Amniotic stem cell (primary cell): Measurements from ENCODE around the gene GC.
"Not testable (repeated sequence)": the region's sequence is repeated elsewhere in the genome, so short reads cannot be mapped to it uniquely, and the experiment has no call there.

Experiments used
- DNase-seq: peaks from one replicate; lab custom pipeline; 2025; lab: John Stamatoyannopoulos, UW

Gene GC

GRCh38 chr4:71783972-71784371 lies at the start of gene GC:
TSS of gene GC (minus strand) at chr4:71784079. CDS start at chr4:71784018, 61 bp downstream.
- no peak for DNase-seq

- no peak for DNase-seq
Observed at GRCh38 chr4:71833232-71833900, 49.5 kb upstream of the GC start.

- DNase-seq, result no peak
Observed at GRCh38 chr4:71832049-71832448, 48.2 kb upstream of the GC start.

GRCh38 chr4:71830497-71831190 lies 46.8 kb upstream of the GC start:
- no peak for DNase-seq

- no peak for DNase-seq
Observed at GRCh38 chr4:71828470-71828869, 44.6 kb upstream of the GC start.

- DNase-seq, result no peak
Observed at GRCh38 chr4:71827826-71828225, 43.9 kb upstream of the GC start.

GRCh38 chr4:71816676-71817303 lies 32.9 kb upstream of the GC start:
- no peak for DNase-seq

- DNase-seq, result no peak
Observed at GRCh38 chr4:71814433-71814832, 30.6 kb upstream of the GC start.

GRCh38 chr4:71809805-71810204 lies 25.9 kb upstream of the GC start:
- DNase-seq, result not testable (repeated sequence)

- DNase-seq, result no peak
Observed at GRCh38 chr4:71807469-71807868, 23.6 kb upstream of the GC start.

- DNase-seq, result not testable (repeated sequence)
Observed at GRCh38 chr4:71805230-71805629, 21.4 kb upstream of the GC start.

GRCh38 chr4:71804017-71804697 lies 20.3 kb upstream of the GC start:
- not testable (repeated sequence) for DNase-seq

- no peak for DNase-seq
Observed at GRCh38 chr4:71785959-71786358, 2.1 kb upstream of the GC start.

- no peak for DNase-seq
Observed at GRCh38 chr4:71784569-71785197, 804 bp upstream of the GC start.

- DNase-seq, result no peak
Observed at GRCh38 chr4:71777891-71778290, 6.0 kb downstream of the GC start.

- no peak for DNase-seq
Observed at GRCh38 chr4:71775449-71775848, 8.4 kb downstream of the GC start.

GRCh38 chr4:71774136-71774535 lies 9.7 kb downstream of the GC start:
- no peak for DNase-seq

- DNase-seq, result no peak
Observed at GRCh38 chr4:71773004-71773403, 10.9 kb downstream of the GC start.

- no peak for DNase-seq
Observed at GRCh38 chr4:71772592-71772991, 11.3 kb downstream of the GC start.

GRCh38 chr4:71771613-71772012 lies 12.3 kb downstream of the GC start:
- no peak for DNase-seq

GRCh38 chr4:71769434-71769833 lies 14.4 kb downstream of the GC start:
- no peak for DNase-seq

- DNase-seq, result no peak
Observed at GRCh38 chr4:71768123-71768522, 15.8 kb downstream of the GC start.
